B cell (primary cell): ENCODE measurements around the gene ADGRD1.
"Not testable (repeated sequence)": the region's sequence is repeated elsewhere in the genome, so short reads cannot be mapped to it uniquely, and the experiment has no call there.

ENCODE experiments used
- CTCF ChIP-seq: fragments of 200-600 bp; IDR thresholded peaks from one replicate; pipeline ENCODE4 v1.8.0; 2022; ENCODE audit warnings: antibody characterized with exemption, mild to moderate bottlenecking
- EZH2 ChIP-seq: IDR thresholded peaks from 2 replicates; pipeline ENCODE4 v1.6.1; 2012; ENCODE audit warnings: borderline replicate concordance, low read depth, mild to moderate bottlenecking, moderate library complexity, low read length; ENCODE audit not compliant: insufficient read depth, poor library complexity, severe bottlenecking

- not testable (repeated sequence) for TF ChIP-seq EZH2, CTCF
These were observed 41.8 kb downstream of the ADGRD1 start for GRCh38 chr12:130995386-130995969.
